ENCODE data around the gene HIKESHI. TPM values are rescaled to one million over a fixed set of nuclear protein-coding genes. Genes with fewer than 3 reads are reported as not detected.

The HIKESHI gene
- 62.3 and 67.6 TPM in 2 replicates for polyA plus RNA-seq (2012; rRNA removed)
- polyA plus RNA-seq (2012; cell fraction: cytosol; rRNA removed), result 76.7 and 80.2 TPM in 2 replicates
- polyA plus RNA-seq (2012; cell fraction: nucleus; rRNA removed), result 21.9 and 42.5 TPM in 2 replicates

- 2% methylated on average over 18 of the region's 30 CpGs for WGBS (ENCODE audit: low lambda C conversion rate)
- ChIA-PET CTCF (interaction anchor here (0.7 kb wide), 1 partner anchor 447 kb away, joined by 4 read pairs; the partner anchor contains the start of gene CCDC83), POLR2A (interaction anchor here (0.6 to 2.1 kb wide), 2 partner anchors 39 to 57 kb away, joined by 5 to 6 read pairs; partner anchors contain the start of gene EED)
- TF ChIP-seq IRF3 (IDR thresholded peaks at IDR 0.05; ENCODE audit: low read depth, low read length) (peak; percentile 8; the same call in 1 of the 2 replicates), EZH2phosphoT487 (IDR thresholded peaks at IDR 0.05; ENCODE audit: borderline replicate concordance, low read depth) (no peak), TCF12 (IDR thresholded peaks at IDR 0.05) (peak; percentile 50), USF2 (IDR thresholded peaks at IDR 0.05; ENCODE audit: borderline replicate concordance, low read depth, low read length) (no peak), PBX3 (IDR thresholded peaks at IDR 0.05) (no peak), NFIC (IDR thresholded peaks at IDR 0.05; ENCODE audit: borderline replicate concordance) (peak; percentile 61), NRF1 (IDR thresholded peaks at IDR 0.05; ENCODE audit: low read depth, low read length) (peak; percentile 40), RXRA (IDR thresholded peaks at IDR 0.05; ENCODE audit: borderline replicate concordance, low read depth) (no peak), RCOR1 (IDR thresholded peaks at IDR 0.05; ENCODE audit: low read length) (peak; percentile 29; the same call in 1 of the 2 replicates), JUND (IDR thresholded peaks at IDR 0.05) (no peak), CHD2 (IDR thresholded peaks at IDR 0.05; ENCODE audit: low read length, partially characterized antibody) (peak; percentile 97), SMC3 (IDR thresholded peaks at IDR 0.05; ENCODE audit: low read depth, low read length) (no peak), FOSL2 (IDR thresholded peaks at IDR 0.05; ENCODE audit: borderline replicate concordance, low read depth) (no peak)
- TF ChIP-seq, protein P1, sequence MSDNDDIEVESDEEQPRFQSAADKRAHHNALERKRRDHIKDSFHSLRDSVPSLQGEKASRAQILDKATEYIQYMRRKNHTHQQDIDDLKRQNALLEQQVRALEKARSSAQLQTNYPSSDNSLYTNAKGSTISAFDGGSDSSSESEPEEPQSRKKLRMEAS (IDR thresholded peaks at IDR 0.05; ENCODE audit: low read depth), result peak; percentile 77; the same call in 1 of the 2 replicates
- TF ChIP-seq, protein P2, sequence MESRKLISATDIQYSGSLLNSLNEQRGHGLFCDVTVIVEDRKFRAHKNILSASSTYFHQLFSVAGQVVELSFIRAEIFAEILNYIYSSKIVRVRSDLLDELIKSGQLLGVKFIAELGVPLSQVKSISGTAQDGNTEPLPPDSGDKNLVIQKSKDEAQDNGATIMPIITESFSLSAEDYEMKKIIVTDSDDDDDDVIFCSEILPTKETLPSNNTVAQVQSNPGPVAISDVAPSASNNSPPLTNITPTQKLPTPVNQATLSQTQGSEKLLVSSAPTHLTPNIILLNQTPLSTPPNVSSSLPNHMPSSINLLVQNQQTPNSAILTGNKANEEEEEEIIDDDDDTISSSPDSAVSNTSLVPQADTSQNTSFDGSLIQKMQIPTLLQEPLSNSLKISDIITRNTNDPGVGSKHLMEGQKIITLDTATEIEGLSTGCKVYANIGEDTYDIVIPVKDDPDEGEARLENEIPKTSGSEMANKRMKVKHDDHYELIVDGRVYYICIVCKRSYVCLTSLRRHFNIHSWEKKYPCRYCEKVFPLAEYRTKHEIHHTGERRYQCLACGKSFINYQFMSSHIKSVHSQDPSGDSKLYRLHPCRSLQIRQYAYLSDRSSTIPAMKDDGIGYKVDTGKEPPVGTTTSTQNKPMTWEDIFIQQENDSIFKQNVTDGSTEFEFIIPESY (IDR thresholded peaks at IDR 0.05; ENCODE audit: borderline replicate concordance, low read depth), result 0 out of 2 replicates have a peak, but pooled peaks have one; percentile 32
- TF ChIP-seq, protein P3, sequence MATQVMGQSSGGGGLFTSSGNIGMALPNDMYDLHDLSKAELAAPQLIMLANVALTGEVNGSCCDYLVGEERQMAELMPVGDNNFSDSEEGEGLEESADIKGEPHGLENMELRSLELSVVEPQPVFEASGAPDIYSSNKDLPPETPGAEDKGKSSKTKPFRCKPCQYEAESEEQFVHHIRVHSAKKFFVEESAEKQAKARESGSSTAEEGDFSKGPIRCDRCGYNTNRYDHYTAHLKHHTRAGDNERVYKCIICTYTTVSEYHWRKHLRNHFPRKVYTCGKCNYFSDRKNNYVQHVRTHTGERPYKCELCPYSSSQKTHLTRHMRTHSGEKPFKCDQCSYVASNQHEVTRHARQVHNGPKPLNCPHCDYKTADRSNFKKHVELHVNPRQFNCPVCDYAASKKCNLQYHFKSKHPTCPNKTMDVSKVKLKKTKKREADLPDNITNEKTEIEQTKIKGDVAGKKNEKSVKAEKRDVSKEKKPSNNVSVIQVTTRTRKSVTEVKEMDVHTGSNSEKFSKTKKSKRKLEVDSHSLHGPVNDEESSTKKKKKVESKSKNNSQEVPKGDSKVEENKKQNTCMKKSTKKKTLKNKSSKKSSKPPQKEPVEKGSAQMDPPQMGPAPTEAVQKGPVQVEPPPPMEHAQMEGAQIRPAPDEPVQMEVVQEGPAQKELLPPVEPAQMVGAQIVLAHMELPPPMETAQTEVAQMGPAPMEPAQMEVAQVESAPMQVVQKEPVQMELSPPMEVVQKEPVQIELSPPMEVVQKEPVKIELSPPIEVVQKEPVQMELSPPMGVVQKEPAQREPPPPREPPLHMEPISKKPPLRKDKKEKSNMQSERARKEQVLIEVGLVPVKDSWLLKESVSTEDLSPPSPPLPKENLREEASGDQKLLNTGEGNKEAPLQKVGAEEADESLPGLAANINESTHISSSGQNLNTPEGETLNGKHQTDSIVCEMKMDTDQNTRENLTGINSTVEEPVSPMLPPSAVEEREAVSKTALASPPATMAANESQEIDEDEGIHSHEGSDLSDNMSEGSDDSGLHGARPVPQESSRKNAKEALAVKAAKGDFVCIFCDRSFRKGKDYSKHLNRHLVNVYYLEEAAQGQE (IDR thresholded peaks at IDR 0.05; ENCODE audit: low read depth, low read length), result no peak
- TF ChIP-seq, protein P4, sequence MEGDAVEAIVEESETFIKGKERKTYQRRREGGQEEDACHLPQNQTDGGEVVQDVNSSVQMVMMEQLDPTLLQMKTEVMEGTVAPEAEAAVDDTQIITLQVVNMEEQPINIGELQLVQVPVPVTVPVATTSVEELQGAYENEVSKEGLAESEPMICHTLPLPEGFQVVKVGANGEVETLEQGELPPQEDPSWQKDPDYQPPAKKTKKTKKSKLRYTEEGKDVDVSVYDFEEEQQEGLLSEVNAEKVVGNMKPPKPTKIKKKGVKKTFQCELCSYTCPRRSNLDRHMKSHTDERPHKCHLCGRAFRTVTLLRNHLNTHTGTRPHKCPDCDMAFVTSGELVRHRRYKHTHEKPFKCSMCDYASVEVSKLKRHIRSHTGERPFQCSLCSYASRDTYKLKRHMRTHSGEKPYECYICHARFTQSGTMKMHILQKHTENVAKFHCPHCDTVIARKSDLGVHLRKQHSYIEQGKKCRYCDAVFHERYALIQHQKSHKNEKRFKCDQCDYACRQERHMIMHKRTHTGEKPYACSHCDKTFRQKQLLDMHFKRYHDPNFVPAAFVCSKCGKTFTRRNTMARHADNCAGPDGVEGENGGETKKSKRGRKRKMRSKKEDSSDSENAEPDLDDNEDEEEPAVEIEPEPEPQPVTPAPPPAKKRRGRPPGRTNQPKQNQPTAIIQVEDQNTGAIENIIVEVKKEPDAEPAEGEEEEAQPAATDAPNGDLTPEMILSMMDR (IDR thresholded peaks at IDR 0.05), result no peak
- TF ChIP-seq, protein P5, sequence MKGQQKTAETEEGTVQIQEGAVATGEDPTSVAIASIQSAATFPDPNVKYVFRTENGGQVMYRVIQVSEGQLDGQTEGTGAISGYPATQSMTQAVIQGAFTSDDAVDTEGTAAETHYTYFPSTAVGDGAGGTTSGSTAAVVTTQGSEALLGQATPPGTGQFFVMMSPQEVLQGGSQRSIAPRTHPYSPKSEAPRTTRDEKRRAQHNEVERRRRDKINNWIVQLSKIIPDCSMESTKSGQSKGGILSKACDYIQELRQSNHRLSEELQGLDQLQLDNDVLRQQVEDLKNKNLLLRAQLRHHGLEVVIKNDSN (IDR thresholded peaks at IDR 0.05; ENCODE audit: borderline replicate concordance, low read depth), result no peak
Observed at GRCh38 chr11:86302092-86302793, at the start of gene HIKESHI. TSS of gene HIKESHI (plus strand) at chr11:86302240. CDS start at chr11:86302449, 209 bp downstream.

More at GRCh38 chr11:86302092-86302793, at the start of gene HIKESHI:
- Histone ChIP-seq H2AFZ (ENCODE audit: low read depth) (peak within 1 kb of the TSS; percentile 91), H3K36me3 (replicated peaks in 1 of 2; ENCODE audit: control insufficient read depth in 1 of 2, insufficient read depth in 2 of 2, low read length in 1 of 2) (peaks cover 4 to 7% of the 10 kb centered on the region in 2 experiments), H3K9ac (peak within 1 kb of the TSS; percentile 86), H3K27ac (ENCODE audit: low read depth in 2 of 2, low read length in 1 of 2) (peak within 1 kb of the TSS; percentile 79 to 87), H3K4me3 (ENCODE audit: low read depth in 2 of 2, low read length in 1 of 2) (peak within 1 kb of the TSS; percentile 83 to 91), H3K27me3 (ENCODE audit: insufficient read depth) (no peaks in the 10 kb centered on the region), H3K4me1 (ENCODE audit: control insufficient read depth in 1 of 2, insufficient read depth in 2 of 2, low read depth in 1 of 2, low read length in 1 of 2) (peaks cover 4 to 16% of the 10 kb centered on the region in 2 experiments; a peak in 2 of 4 replicates), H3K9me3 (no peaks in the 10 kb centered on the region; the same call in 1 of the 2 replicates), H3K79me2 (ENCODE audit: insufficient read depth) (peaks cover 41% of the 10 kb centered on the region), H3F3A (replicated peaks; ENCODE audit: insufficient read depth) (peaks cover 8% of the 10 kb centered on the region), H3K4me2 (peak within 1 kb of the TSS; percentile 76), H4K20me1 (ENCODE audit: insufficient read depth) (no peaks in the 10 kb centered on the region), H3K9me2 (no peaks in the 10 kb centered on the region)
- peak; percentile 86 for DNase-seq

Measured in SK-N-SH (cell line).